ENCODE measurements around the gene MAP4K1.

Gene MAP4K1

DNA sequence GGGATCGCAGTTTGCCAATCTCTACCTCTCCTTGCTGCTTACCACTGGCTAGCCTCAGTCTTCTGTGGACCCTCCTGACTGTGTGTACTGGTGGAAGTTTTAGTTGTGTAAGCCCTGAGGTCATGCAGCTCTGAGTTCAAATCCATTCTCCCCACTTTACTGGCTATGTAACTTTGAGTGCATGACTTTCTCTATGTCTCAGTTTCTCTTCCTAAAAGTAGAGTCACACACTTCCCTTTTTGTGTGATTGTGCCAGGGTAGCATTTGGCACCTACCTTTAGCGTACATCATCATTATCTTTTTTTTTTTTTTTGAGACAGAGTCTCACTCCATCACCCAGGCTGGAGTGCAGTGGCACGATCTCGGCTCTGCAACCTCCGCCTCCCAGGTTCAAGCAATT lies 70.3 kb downstream of the MAP4K1 start:
- POLR2A ChIA-PET, result interaction anchor here (0.5 to 0.7 kb wide), 2 partner anchors 89 to 415 kb away, joined by 3 to 7 read pairs; no protein-coding TSS in a partner anchor
- H3K36me3 ChIP-seq (ENCODE audit: control insufficient read depth in 2 of 2, insufficient read depth in 1 of 2, low read length in 2 of 2), result no peaks in the 10 kb centered on the region
- no peaks in the 10 kb centered on the region for H3K9me3 ChIP-seq (ENCODE audit: control insufficient read depth, insufficient read depth, low read depth, low read length)
- H3K4me1 ChIP-seq (ENCODE audit: control insufficient read depth, insufficient read depth, low read length), result peaks cover 14% of the 10 kb centered on the region
- CTCF ChIA-PET, result interaction anchor here (0.6 to 1.5 kb wide), 4 partner anchors 8 to 188 kb away, joined by 3 to 13 read pairs (median 4); no protein-coding TSS in a partner anchor
- TF ChIP-seq ZNF629 (tag by site-specific recombination; IDR thresholded peaks at IDR 0.05), result no peak
- TF ChIP-seq ZNF184 (tag by site-specific recombination; IDR thresholded peaks at IDR 0.05), result no peak
- TF ChIP-seq ZEB2 (tag by site-specific recombination; IDR thresholded peaks at IDR 0.05), result no peak
- no peak overlapping the region for H3K4me3 ChIP-seq (ENCODE audit: low read depth, low read length)
- H3K27ac ChIP-seq (ENCODE audit: extremely low read depth, low read depth, low read length), result no peak overlapping the region

- ChIA-PET CTCF (interaction anchor here (0.7 to 4.6 kb wide), 17 partner anchors 10 to 577 kb away, joined by 3 to 95 read pairs (median 6); partner anchors contain the start of genes EIF3K and MAP4K1), POLR2A (interaction anchor here (1.0 to 2.5 kb wide), 3 partner anchors 10 to 280 kb away, joined by 3 to 35 read pairs (median 3); partner anchors contain the start of gene EIF3K)
- H3K36me3 ChIP-seq (ENCODE audit: control insufficient read depth in 2 of 2, insufficient read depth in 1 of 2, low read length in 2 of 2), result no peaks in the 10 kb centered on the region
- no peaks in the 10 kb centered on the region for H3K9me3 ChIP-seq (ENCODE audit: control insufficient read depth, insufficient read depth, low read depth, low read length)
- TF ChIP-seq, protein P1, sequence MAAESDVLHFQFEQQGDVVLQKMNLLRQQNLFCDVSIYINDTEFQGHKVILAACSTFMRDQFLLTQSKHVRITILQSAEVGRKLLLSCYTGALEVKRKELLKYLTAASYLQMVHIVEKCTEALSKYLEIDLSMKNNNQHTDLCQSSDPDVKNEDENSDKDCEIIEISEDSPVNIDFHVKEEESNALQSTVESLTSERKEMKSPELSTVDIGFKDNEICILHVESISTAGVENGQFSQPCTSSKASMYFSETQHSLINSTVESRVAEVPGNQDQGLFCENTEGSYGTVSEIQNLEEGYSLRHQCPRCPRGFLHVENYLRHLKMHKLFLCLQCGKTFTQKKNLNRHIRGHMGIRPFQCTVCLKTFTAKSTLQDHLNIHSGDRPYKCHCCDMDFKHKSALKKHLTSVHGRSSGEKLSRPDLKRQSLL (tag by site-specific recombination; IDR thresholded peaks at IDR 0.05), result no peak
- TF ChIP-seq, protein P2, sequence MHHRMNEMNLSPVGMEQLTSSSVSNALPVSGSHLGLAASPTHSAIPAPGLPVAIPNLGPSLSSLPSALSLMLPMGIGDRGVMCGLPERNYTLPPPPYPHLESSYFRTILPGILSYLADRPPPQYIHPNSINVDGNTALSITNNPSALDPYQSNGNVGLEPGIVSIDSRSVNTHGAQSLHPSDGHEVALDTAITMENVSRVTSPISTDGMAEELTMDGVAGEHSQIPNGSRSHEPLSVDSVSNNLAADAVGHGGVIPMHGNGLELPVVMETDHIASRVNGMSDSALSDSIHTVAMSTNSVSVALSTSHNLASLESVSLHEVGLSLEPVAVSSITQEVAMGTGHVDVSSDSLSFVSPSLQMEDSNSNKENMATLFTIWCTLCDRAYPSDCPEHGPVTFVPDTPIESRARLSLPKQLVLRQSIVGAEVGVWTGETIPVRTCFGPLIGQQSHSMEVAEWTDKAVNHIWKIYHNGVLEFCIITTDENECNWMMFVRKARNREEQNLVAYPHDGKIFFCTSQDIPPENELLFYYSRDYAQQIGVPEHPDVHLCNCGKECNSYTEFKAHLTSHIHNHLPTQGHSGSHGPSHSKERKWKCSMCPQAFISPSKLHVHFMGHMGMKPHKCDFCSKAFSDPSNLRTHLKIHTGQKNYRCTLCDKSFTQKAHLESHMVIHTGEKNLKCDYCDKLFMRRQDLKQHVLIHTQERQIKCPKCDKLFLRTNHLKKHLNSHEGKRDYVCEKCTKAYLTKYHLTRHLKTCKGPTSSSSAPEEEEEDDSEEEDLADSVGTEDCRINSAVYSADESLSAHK (tag by site-specific recombination; IDR thresholded peaks at IDR 0.05), result peak; percentile 14; the same call in 1 of the 2 replicates
- H3K4me3 ChIP-seq (ENCODE audit: low read depth, low read length), result no peak overlapping the region
- no peak overlapping the region for H3K27ac ChIP-seq (ENCODE audit: extremely low read depth, low read depth, low read length)
- peaks cover 14% of the 10 kb centered on the region for H3K4me1 ChIP-seq (ENCODE audit: control insufficient read depth, insufficient read depth, low read length)
Observed at GRCh38 chr19:38545596-38545995, 72.2 kb downstream of the MAP4K1 start.

- ChIA-PET POLR2A (interaction anchor here (0.6 to 2.5 kb wide), 18 partner anchors 9 to 386 kb away, joined by 3 to 35 read pairs (median 4); partner anchors contain the start of genes ACTN4, EIF3K, FAM98C and GGN), CTCF (interaction anchor here (0.6 to 4.6 kb wide), 43 partner anchors 9 to 1655 kb away, joined by 3 to 95 read pairs (median 4); partner anchors contain the start of genes EIF3K, FAM98C, MAP4K1 and MRPS12)
- H3K27ac ChIP-seq (ENCODE audit: extremely low read depth, low read depth, low read length), result peak overlapping the region; percentile 19
- no peaks in the 10 kb centered on the region for H3K9me3 ChIP-seq (ENCODE audit: control insufficient read depth, insufficient read depth, low read depth, low read length)
- H3K4me1 ChIP-seq (ENCODE audit: control insufficient read depth, insufficient read depth, low read length), result peaks cover 11% of the 10 kb centered on the region
- H3K4me3 ChIP-seq (ENCODE audit: low read depth, low read length), result no peak overlapping the region
- no peaks in the 10 kb centered on the region for H3K36me3 ChIP-seq (ENCODE audit: control insufficient read depth in 2 of 2, insufficient read depth in 1 of 2, low read length in 2 of 2)
- TF ChIP-seq, protein P3, sequence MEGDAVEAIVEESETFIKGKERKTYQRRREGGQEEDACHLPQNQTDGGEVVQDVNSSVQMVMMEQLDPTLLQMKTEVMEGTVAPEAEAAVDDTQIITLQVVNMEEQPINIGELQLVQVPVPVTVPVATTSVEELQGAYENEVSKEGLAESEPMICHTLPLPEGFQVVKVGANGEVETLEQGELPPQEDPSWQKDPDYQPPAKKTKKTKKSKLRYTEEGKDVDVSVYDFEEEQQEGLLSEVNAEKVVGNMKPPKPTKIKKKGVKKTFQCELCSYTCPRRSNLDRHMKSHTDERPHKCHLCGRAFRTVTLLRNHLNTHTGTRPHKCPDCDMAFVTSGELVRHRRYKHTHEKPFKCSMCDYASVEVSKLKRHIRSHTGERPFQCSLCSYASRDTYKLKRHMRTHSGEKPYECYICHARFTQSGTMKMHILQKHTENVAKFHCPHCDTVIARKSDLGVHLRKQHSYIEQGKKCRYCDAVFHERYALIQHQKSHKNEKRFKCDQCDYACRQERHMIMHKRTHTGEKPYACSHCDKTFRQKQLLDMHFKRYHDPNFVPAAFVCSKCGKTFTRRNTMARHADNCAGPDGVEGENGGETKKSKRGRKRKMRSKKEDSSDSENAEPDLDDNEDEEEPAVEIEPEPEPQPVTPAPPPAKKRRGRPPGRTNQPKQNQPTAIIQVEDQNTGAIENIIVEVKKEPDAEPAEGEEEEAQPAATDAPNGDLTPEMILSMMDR (tag by site-specific recombination; IDR thresholded peaks at IDR 0.05), result no peak
- TF ChIP-seq, protein P1 (tag by site-specific recombination; IDR thresholded peaks at IDR 0.05), result peak; percentile 49; the same call in 1 of the 2 replicates
- 0 out of 2 replicates have a peak, but pooled peaks have one; percentile 6 for TF ChIP-seq IKZF3 (tag by site-specific recombination; IDR thresholded peaks at IDR 0.05)
- TF ChIP-seq ZNF692 (tag by site-specific recombination; IDR thresholded peaks at IDR 0.05), result 0 out of 2 replicates have a peak, but pooled peaks have one; percentile 0
- TF ChIP-seq, protein P4, sequence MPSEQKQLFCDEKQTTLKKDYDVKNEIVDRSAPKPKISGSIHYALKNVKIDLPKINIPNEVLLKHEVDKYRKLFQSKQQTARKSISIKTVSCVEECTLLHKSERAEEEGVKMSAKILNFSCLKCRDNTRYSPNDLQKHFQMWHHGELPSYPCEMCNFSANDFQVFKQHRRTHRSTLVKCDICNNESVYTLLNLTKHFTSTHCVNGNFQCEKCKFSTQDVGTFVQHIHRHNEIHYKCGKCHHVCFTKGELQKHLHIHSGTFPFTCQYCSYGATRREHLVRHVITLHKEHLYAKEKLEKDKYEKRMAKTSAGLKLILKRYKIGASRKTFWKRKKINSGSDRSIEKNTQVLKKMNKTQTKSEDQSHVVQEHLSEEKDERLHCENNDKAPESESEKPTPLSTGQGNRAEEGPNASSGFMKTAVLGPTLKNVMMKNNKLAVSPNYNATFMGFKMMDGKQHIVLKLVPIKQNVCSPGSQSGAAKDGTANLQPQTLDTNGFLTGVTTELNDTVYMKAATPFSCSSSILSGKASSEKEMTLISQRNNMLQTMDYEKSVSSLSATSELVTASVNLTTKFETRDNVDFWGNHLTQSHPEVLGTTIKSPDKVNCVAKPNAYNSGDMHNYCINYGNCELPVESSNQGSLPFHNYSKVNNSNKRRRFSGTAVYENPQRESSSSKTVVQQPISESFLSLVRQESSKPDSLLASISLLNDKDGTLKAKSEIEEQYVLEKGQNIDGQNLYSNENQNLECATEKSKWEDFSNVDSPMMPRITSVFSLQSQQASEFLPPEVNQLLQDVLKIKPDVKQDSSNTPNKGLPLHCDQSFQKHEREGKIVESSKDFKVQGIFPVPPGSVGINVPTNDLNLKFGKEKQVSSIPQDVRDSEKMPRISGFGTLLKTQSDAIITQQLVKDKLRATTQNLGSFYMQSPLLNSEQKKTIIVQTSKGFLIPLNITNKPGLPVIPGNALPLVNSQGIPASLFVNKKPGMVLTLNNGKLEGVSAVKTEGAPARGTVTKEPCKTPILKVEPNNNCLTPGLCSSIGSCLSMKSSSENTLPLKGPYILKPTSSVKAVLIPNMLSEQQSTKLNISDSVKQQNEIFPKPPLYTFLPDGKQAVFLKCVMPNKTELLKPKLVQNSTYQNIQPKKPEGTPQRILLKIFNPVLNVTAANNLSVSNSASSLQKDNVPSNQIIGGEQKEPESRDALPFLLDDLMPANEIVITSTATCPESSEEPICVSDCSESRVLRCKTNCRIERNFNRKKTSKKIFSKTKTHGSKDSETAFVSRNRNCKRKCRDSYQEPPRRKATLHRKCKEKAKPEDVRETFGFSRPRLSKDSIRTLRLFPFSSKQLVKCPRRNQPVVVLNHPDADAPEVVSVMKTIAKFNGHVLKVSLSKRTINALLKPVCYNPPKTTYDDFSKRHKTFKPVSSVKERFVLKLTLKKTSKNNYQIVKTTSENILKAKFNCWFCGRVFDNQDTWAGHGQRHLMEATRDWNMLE (tag by site-specific recombination; conservative IDR thresholded peaks at IDR 0.05; ENCODE audit: low read depth), result 0 out of 2 replicates have a peak, but pooled peaks have one; percentile 20
- TF ChIP-seq ZNF23 (tag by site-specific recombination; IDR thresholded peaks at IDR 0.05; ENCODE audit: borderline replicate concordance), result no peak
- 0 out of 2 replicates have a peak, but pooled peaks have one; percentile 3 for TF ChIP-seq ZSCAN30 (tag by site-specific recombination; IDR thresholded peaks at IDR 0.05)
- no peak for TF ChIP-seq GFI1B (tag by site-specific recombination; IDR thresholded peaks at IDR 0.05)
- no peak for TF ChIP-seq ZNF274 (IDR thresholded peaks at IDR 0.05; ENCODE audit: low read length)
- no peak for TF ChIP-seq ZNF274 (tag by site-specific recombination; IDR thresholded peaks at IDR 0.05; ENCODE audit: borderline replicate concordance)
Observed at GRCh38 chr19:38544569-38545315, 73.0 kb downstream of the MAP4K1 start.
